Astrocyte (in vitro differentiated cells and primary cell): ENCODE data around the gene VASN. TPM values are rescaled to one million over a fixed set of nuclear protein-coding genes. Genes with fewer than 3 reads are reported as not detected.
"Not testable (repeated sequence)": the region's sequence is repeated elsewhere in the genome, so short reads cannot be mapped to it uniquely, and the experiment has no call there.

Experiments used
- DNase-seq: peaks from one replicate; pipeline ENCODE4 v3.0.0-alpha.2; 2010; ENCODE audit warnings: low read depth
- FAIRE-seq: peaks from 2 replicates; lab custom pipeline; 2011; peaks lifted over from hg19 to GRCh38; lab: Jason Lieb, UNC
- H2AFZ ChIP-seq: 2 replicates; pipeline ENCODE4 v1.6.0; 2012; ENCODE audit warnings: low read depth, low read length, inconsistent platforms
- H3K27ac ChIP-seq: 2 replicates; pipeline ENCODE4 v1.5.1; 2011; ENCODE audit warnings: low read depth, low read length, inconsistent platforms
- H3K27me3 ChIP-seq: 2 replicates; pipeline ENCODE4 v1.6.0; 2011; ENCODE audit warnings: low read length, inconsistent platforms; ENCODE audit not compliant: insufficient read depth
- H3K36me3 ChIP-seq: 2 replicates; pipeline ENCODE4 v1.5.1; 2011; ENCODE audit warnings: low read length, inconsistent platforms; ENCODE audit not compliant: insufficient read depth
- H3K4me1 ChIP-seq: 2 replicates; pipeline ENCODE4 v1.5.1; 2011; ENCODE audit warnings: low read length, inconsistent platforms; ENCODE audit not compliant: insufficient read depth
- H3K4me2 ChIP-seq: 2 replicates; pipeline ENCODE4 v1.6.0; 2012; ENCODE audit warnings: low read length, inconsistent platforms
- H3K4me3 ChIP-seq: 2 replicates; pipeline ENCODE4 v1.5.1; 2011; ENCODE audit warnings: low read depth, mild to moderate bottlenecking, low read length, inconsistent platforms; ENCODE audit not compliant: insufficient read depth
- H3K79me2 ChIP-seq: 2 replicates; pipeline ENCODE4 v1.6.0; 2012; ENCODE audit warnings: mild to moderate bottlenecking, low read length, inconsistent platforms; ENCODE audit not compliant: insufficient read depth
- H3K9ac ChIP-seq: 2 replicates; pipeline ENCODE4 v1.6.0; 2012; ENCODE audit warnings: mild to moderate bottlenecking, low read length, inconsistent platforms
- H3K9me3 ChIP-seq: 2 replicates; pipeline ENCODE4 v1.5.1; 2012; ENCODE audit warnings: low read depth, mild to moderate bottlenecking, low read length, inconsistent platforms; ENCODE audit not compliant: insufficient read depth
- H4K20me1 ChIP-seq: 2 replicates; pipeline ENCODE4 v1.6.0; 2012; ENCODE audit warnings: low read length, inconsistent platforms; ENCODE audit not compliant: insufficient read depth
- H3K27ac Mint-ChIP-seq: one replicate; pipeline ENCODE4 v1.8.0; 2021; ENCODE audit warnings: mild to moderate bottlenecking, mixed read lengths; ENCODE audit not compliant: unreplicated experiment
- H3K27me3 Mint-ChIP-seq: one replicate; pipeline ENCODE4 v1.8.0; 2021; ENCODE audit warnings: low read depth, mixed read lengths; ENCODE audit not compliant: unreplicated experiment
- H3K36me3 Mint-ChIP-seq: one replicate; pipeline ENCODE4 v1.8.0; 2021; ENCODE audit warnings: low read depth, mixed read lengths; ENCODE audit not compliant: unreplicated experiment
- H3K4me1 Mint-ChIP-seq: one replicate; pipeline ENCODE4 v1.8.0; 2021; ENCODE audit warnings: low read depth, mixed read lengths; ENCODE audit not compliant: unreplicated experiment
- H3K4me3 Mint-ChIP-seq: one replicate; pipeline ENCODE4 v1.8.0; 2021; ENCODE audit warnings: mild to moderate bottlenecking, moderate library complexity, mixed read lengths; ENCODE audit not compliant: unreplicated experiment
- H3K9me3 Mint-ChIP-seq: one replicate; pipeline ENCODE4 v1.8.0; 2021; ENCODE audit warnings: mild to moderate bottlenecking, mixed read lengths; ENCODE audit not compliant: unreplicated experiment
- CTCF ChIP-seq: IDR thresholded peaks from 2 replicates; pipeline ENCODE4 v1.5.1; 2011; ENCODE audit warnings: low read depth, mild to moderate bottlenecking, inconsistent platforms, low read length, moderate library complexity; ENCODE audit not compliant: insufficient read depth
- EZH2 ChIP-seq: IDR thresholded peaks from 2 replicates; pipeline ENCODE4 v1.6.1; 2012; ENCODE audit warnings: mild to moderate bottlenecking, low read length, inconsistent platforms; ENCODE audit not compliant: insufficient read depth
- total RNA-seq: library from RNA; stranded (reverse); gene quantifications from 2 replicates; pipeline ENCODE4 v1.2.1, GENCODE V29; 2021

The VASN gene
- total RNA-seq, 1 donor from 2014 or later = 32.0 TPM

GRCh38 chr16:4341250-4341649 lies 30.4 kb upstream of the VASN start:
- Histone ChIP-seq H3K4me3 (no peak overlapping the region), H3K27ac (no peak overlapping the region), H3K9me3 (no peaks in the 10 kb centered on the region), H2AFZ (no peak overlapping the region), H3K4me2 (no peak overlapping the region), H3K36me3 (peaks cover 3% of the 10 kb centered on the region), H3K9ac (no peak overlapping the region), H3K79me2 (peaks cover 43% of the 10 kb centered on the region), H3K27me3 (no peaks in the 10 kb centered on the region), H4K20me1 (peaks cover 81% of the 10 kb centered on the region), H3K4me1 (no peaks in the 10 kb centered on the region)
- Mint-ChIP-seq H3K36me3 (peaks cover 5% of the 10 kb centered on the region), H3K4me3 (no peak overlapping the region), H3K27me3 (no peaks in the 10 kb centered on the region), H3K4me1 (peaks cover 2% of the 10 kb centered on the region), H3K27ac (no peak overlapping the region), H3K9me3 (no peaks in the 10 kb centered on the region)
- no peak for FAIRE-seq
- TF ChIP-seq CTCF = no peak
- no peak for TF ChIP-seq EZH2
- DNase-seq = no peak

GRCh38 chr16:4342866-4343744 lies 28.5 kb upstream of the VASN start:
- H4K20me1 ChIP-seq = peaks cover 89% of the 10 kb centered on the region
- no peak overlapping the region for H3K9ac ChIP-seq
- Mint-ChIP-seq H3K27me3 (no peaks in the 10 kb centered on the region), H3K9me3 (no peaks in the 10 kb centered on the region), H3K4me3 (no peak overlapping the region), H3K27ac (no peak overlapping the region), H3K36me3 (peaks cover 8% of the 10 kb centered on the region), H3K4me1 (peaks cover 2% of the 10 kb centered on the region)
- no peaks in the 10 kb centered on the region for H3K4me1 ChIP-seq
- no peak overlapping the region for H2AFZ ChIP-seq
- no peak overlapping the region for H3K27ac ChIP-seq
- H3K4me2 ChIP-seq = no peak overlapping the region
- H3K36me3 ChIP-seq = no peaks in the 10 kb centered on the region
- H3K27me3 ChIP-seq = no peaks in the 10 kb centered on the region
- DNase-seq (no peak), FAIRE-seq (no peak)
- TF ChIP-seq CTCF (no peak), EZH2 (no peak)
- no peaks in the 10 kb centered on the region for H3K9me3 ChIP-seq
- H3K79me2 ChIP-seq = peaks cover 62% of the 10 kb centered on the region
- no peak overlapping the region for H3K4me3 ChIP-seq

- not testable (repeated sequence) for H3K27me3 Mint-ChIP-seq, H3K9me3 Mint-ChIP-seq, H3K9me3 ChIP-seq, H3K36me3 ChIP-seq, H3K27ac ChIP-seq, H3K27ac Mint-ChIP-seq, H3K4me2 ChIP-seq, FAIRE-seq, H3K27me3 ChIP-seq, H3K4me1 ChIP-seq, H3K4me1 Mint-ChIP-seq, H3K36me3 Mint-ChIP-seq, H3K9ac ChIP-seq, DNase-seq, H3K4me3 ChIP-seq, H2AFZ ChIP-seq, H3K4me3 Mint-ChIP-seq
- H3K79me2 ChIP-seq = peaks cover 75% of the 10 kb centered on the region
- peaks cover 87% of the 10 kb centered on the region for H4K20me1 ChIP-seq
Measured at GRCh38 chr16:4344300-4344982, 27.2 kb upstream of the VASN start.
